IMR-90 (cell line): ENCODE results near the gene PLAAT1. TPM values are rescaled to one million over a fixed set of nuclear protein-coding genes. Genes with fewer than 3 reads are reported as not detected.

ENCODE experiments used
- ATAC-seq: fragments of 200-7000 bp; cut with Tn5 transposase; 2 replicates; pipeline ENCODE4 v1.9.1; 2020; ENCODE audit warnings: low read depth, mild to moderate bottlenecking, moderate library complexity
- BruUV-seq: library from RNA; stranded (reverse); fragments of 400-500 nt; replicated peaks from 2 replicates; lab custom pipeline; 2021; lab: Mats Ljungman, UMichigan
- CTCF ChIA-PET: fragments of 300-600 bp; formaldehyde crosslinking; extraction: SDS; loops from one replicate; lab custom pipeline; 2021; ENCODE audit warnings: antibody characterized with exemption; lab: Yijun Ruan, JAX
- POLR2A ChIA-PET: fragments of 300-600 bp; sonication (Branson Sonifier 250); formaldehyde crosslinking; loops from one replicate; lab custom pipeline; 2022; ENCODE audit warnings: antibody characterized with exemption; ENCODE audit not compliant: unreplicated experiment; lab: Charles Lee
- DNase-seq: peaks from one replicate; pipeline ENCODE4 v3.0.0; 2013
- H2AFZ ChIP-seq: replicated peaks from 2 replicates; pipeline ENCODE3; 2013; ENCODE audit warnings: low read length, mild to moderate bottlenecking; ENCODE audit not compliant: poor library complexity
- H2AK5ac ChIP-seq: 2 replicates; pipeline ENCODE4 v1.6.1; 2013; ENCODE audit warnings: low read depth, low read length, inconsistent platforms
- H2AK9ac ChIP-seq: replicated peaks from 2 replicates; pipeline ENCODE3; 2013; ENCODE audit warnings: mild to moderate bottlenecking, low read depth, low read length, moderate library complexity; ENCODE audit not compliant: poor library complexity
- H2BK120ac ChIP-seq: 2 replicates; pipeline ENCODE4 v1.6.1; 2013; ENCODE audit warnings: low read depth, low read length, inconsistent platforms
- H2BK15ac ChIP-seq: 3 replicates; pipeline ENCODE4 v1.6.1; 2013; ENCODE audit warnings: low read depth, low read length, inconsistent platforms
- H2BK20ac ChIP-seq: 2 replicates; pipeline ENCODE4 v1.6.1; 2013; ENCODE audit warnings: low read depth, mild to moderate bottlenecking, inconsistent platforms, low read length, moderate library complexity
- H2BK5ac ChIP-seq: 2 replicates; pipeline ENCODE4 v1.6.1; 2013; ENCODE audit warnings: mild to moderate bottlenecking, low read depth, low read length, inconsistent platforms; ENCODE audit not compliant: poor library complexity, severe bottlenecking
- H3K14ac ChIP-seq: replicated peaks from 2 replicates; pipeline ENCODE4 v1.6.1; 2013; ENCODE audit warnings: low read depth, low read length, inconsistent platforms
- H3K18ac ChIP-seq: 2 replicates; pipeline ENCODE4 v1.6.1; 2013; ENCODE audit warnings: low read depth, low read length, control low read depth
- H3K23ac ChIP-seq: 2 replicates; pipeline ENCODE4 v1.6.1; 2013; ENCODE audit warnings: low read depth, low read length, inconsistent platforms
- H3K27ac ChIP-seq: 2 replicates; pipeline ENCODE4 v1.5.1; 2013; ENCODE audit warnings: mild to moderate bottlenecking, control low read depth, low read length; ENCODE audit not compliant: insufficient read depth
- H3K27me3 ChIP-seq: 2 replicates; pipeline ENCODE4 v1.6.1; 2013; ENCODE audit warnings: low read length; ENCODE audit not compliant: control insufficient read depth, insufficient read depth
- H3K36me3 ChIP-seq: 2 replicates; pipeline ENCODE4 v1.6.1; 2013; ENCODE audit warnings: low read length, mixed read lengths; ENCODE audit not compliant: control insufficient read depth, insufficient read depth
- H3K4ac ChIP-seq: 2 replicates; pipeline ENCODE4 v1.6.1; 2013; ENCODE audit warnings: low read depth, low read length, inconsistent platforms
- H3K4me1 ChIP-seq: 2 replicates; pipeline ENCODE4 v1.6.1; 2013; ENCODE audit warnings: low read length, mixed read lengths; ENCODE audit not compliant: control insufficient read depth, insufficient read depth
- H3K4me2 ChIP-seq: 2 replicates; pipeline ENCODE4 v1.6.1; 2013; ENCODE audit warnings: low read depth, mild to moderate bottlenecking, control low read depth, low read length, moderate library complexity
- H3K4me3 ChIP-seq: 2 replicates; pipeline ENCODE4 v1.5.1; 2013; ENCODE audit warnings: low read depth, mild to moderate bottlenecking, control low read depth, low read length, moderate library complexity; ENCODE audit not compliant: insufficient read depth
- H3K56ac ChIP-seq: 2 replicates; pipeline ENCODE4 v1.6.1; 2013; ENCODE audit warnings: low read length, inconsistent platforms; ENCODE audit not compliant: insufficient read depth; ENCODE audit errors: extremely low read depth
- H3K79me1 ChIP-seq, 2 experiments: 2 replicates each; pipeline ENCODE4 v1.6.1; 2013; ENCODE audit warnings: low read length in 2 of 2, inconsistent platforms in 1 of 2, low read depth in 1 of 2
- H3K9ac ChIP-seq: 2 replicates; pipeline ENCODE4 v1.6.1; 2013; ENCODE audit warnings: low read depth, low read length, control low read depth
- H3K9me1 ChIP-seq: 2 replicates; pipeline ENCODE4 v1.6.1; 2013; ENCODE audit warnings: low read length, inconsistent platforms; ENCODE audit not compliant: insufficient read depth
- H3K9me3 ChIP-seq: 2 replicates; pipeline ENCODE4 v1.6.1; 2013; ENCODE audit warnings: low read length; ENCODE audit not compliant: control insufficient read depth, insufficient read depth
- H4K20me1 ChIP-seq: 2 replicates; pipeline ENCODE4 v1.6.1; 2013; ENCODE audit warnings: low read length, inconsistent platforms; ENCODE audit not compliant: insufficient read depth
- H4K5ac ChIP-seq: 2 replicates; pipeline ENCODE4 v1.6.1; 2013; ENCODE audit warnings: mild to moderate bottlenecking, low read depth, low read length, control low read depth
- H4K8ac ChIP-seq, 2 experiments: 2 replicates each; pipeline ENCODE4 v1.6.1; 2013; ENCODE audit warnings: low read depth in 2 of 2, low read length in 2 of 2, control low read depth in 1 of 2, inconsistent platforms in 1 of 2
- H4K91ac ChIP-seq: 2 replicates; pipeline ENCODE4 v1.6.1; 2013; ENCODE audit warnings: low read depth, low read length, inconsistent platforms; ENCODE audit not compliant: insufficient read depth
- BHLHE40 ChIP-seq: fragments of 150-350 bp; IDR thresholded peaks from 2 replicates; pipeline ENCODE4 v1.6.1; 2016; ENCODE audit warnings: mild to moderate bottlenecking, low read depth, low read length
- CEBPB ChIP-seq: IDR thresholded peaks from 2 replicates; pipeline ENCODE4 v1.6.1; 2012; ENCODE audit warnings: low read depth, low read length, improper control_type of control experiment
- CHD1 ChIP-seq: IDR thresholded peaks from 2 replicates; pipeline ENCODE4 v1.6.1; 2012; ENCODE audit warnings: low read depth, low read length, improper control_type of control experiment
- CTCF ChIP-seq: conservative IDR thresholded peaks from 2 replicates; pipeline ENCODE4 v1.5.1; 2012; ENCODE audit warnings: mild to moderate bottlenecking, low read depth, low read length, improper control_type of control experiment
- MAFK ChIP-seq: IDR thresholded peaks from 2 replicates; pipeline ENCODE4 v1.6.1; 2012; ENCODE audit warnings: low read depth, low read length, improper control_type of control experiment
- MXI1 ChIP-seq: IDR thresholded peaks from 2 replicates; pipeline ENCODE4 v1.6.1; 2012; ENCODE audit warnings: low read depth, mild to moderate bottlenecking, low read length, moderate library complexity, borderline replicate concordance
- NFE2L2 ChIP-seq: fragments of 150-350 bp; IDR thresholded peaks from 2 replicates; pipeline ENCODE4 v1.6.1; 2016; ENCODE audit warnings: low read depth, mild to moderate bottlenecking, low read length
- POLR2A ChIP-seq: IDR thresholded peaks from 2 replicates; pipeline ENCODE4 v1.6.1; 2012; ENCODE audit warnings: mild to moderate bottlenecking, low read depth, low read length
- SMC3 ChIP-seq: fragments of 150-350 bp; IDR thresholded peaks from 2 replicates; pipeline ENCODE4 v1.6.1; 2016; ENCODE audit warnings: low read depth, mild to moderate bottlenecking, antibody characterized with exemption, low read length, moderate library complexity
- WGBS, 2 experiments: methylation state at CpG; one replicate each; pipeline versions ENCODE4 v1.1.5 to v1.1.7; 2013; ENCODE audit warnings: missing lambda C conversion rate in 2 of 2; ENCODE audit not compliant: insufficient read length in 1 of 2; ENCODE audit errors: extremely low coverage in 2 of 2; 5-methylcytosine and 5-hydroxymethylcytosine counted together
- dilution Hi-C: fragments of 300-500 bp; cut with HindIII; formaldehyde crosslinking; loops from one replicate; pipeline ENCODE4 v1.14.3; 2018; ENCODE audit warnings: low sequenced_read_pairs; ENCODE audit not compliant: unreplicated experiment
- in situ Hi-C: fragments of 300-500 bp; cut with MboI; formaldehyde crosslinking; loops from 3 replicates; pipeline ENCODE4 v1.14.3; 2019; ENCODE audit warnings: low sequenced_read_pairs, inconsistent platforms, mixed read lengths
- intact Hi-C: fragments of 100-400 bp; cut with micrococcal nuclease; formaldehyde crosslinking; loops from 2 replicates; pipeline ENCODE4 v1.10.0; 2022
- polyA plus RNA-seq, 3 experiments: library from polyadenylated mRNA; depleted of rRNA; stranded (reverse); fragments of >200 nt; gene quantifications; 2 replicates each; pipeline ENCODE4 v1.2.3, GENCODE V29; 2012; ENCODE audit warnings: low replicate concordance in 1 of 3
- total RNA-seq: library from RNA; depleted of rRNA; stranded (reverse); fragments of >200 nt; gene quantifications from 2 replicates; pipeline ENCODE4 v1.2.3, GENCODE V29; 2012

Gene PLAAT1
- total and polyA plus RNA-seq, 2 of the 4 experiments (the other 2 are of a cell fraction), result 0.54 to 0.68 TPM

GRCh38 chr3:193236599-193236998, 4.4 kb upstream of the PLAAT1 start:
- H3K4me1 ChIP-seq, result no peaks in the 10 kb centered on the region
- ChIA-PET CTCF (no interaction called here), POLR2A (no interaction called here)
- H2AK9ac ChIP-seq, result no peak overlapping the region
- no peak overlapping the region for H3K4ac ChIP-seq
- H2BK20ac ChIP-seq, result no peak overlapping the region
- no peaks in the 10 kb centered on the region for H3K9me3 ChIP-seq
- H4K8ac ChIP-seq, result no peak overlapping the region
- H3K4me3 ChIP-seq, result no peak overlapping the region
- H2BK120ac ChIP-seq, result no peak overlapping the region
- dilution Hi-C loops, result no loop called here
- H2AK5ac ChIP-seq, result no peak overlapping the region
- ATAC-seq (no peak), DNase-seq (no peak)
- no peak overlapping the region for H3K14ac ChIP-seq
- TF ChIP-seq BHLHE40 (no peak), SMC3 (no peak), POLR2A (no peak), NFE2L2 (no peak), CEBPB (no peak), MXI1 (no peak), CTCF (no peak), CHD1 (no peak), MAFK (no peak)
- no peak overlapping the region for H2BK5ac ChIP-seq
- no peak overlapping the region for H4K91ac ChIP-seq
- WGBS, 2 experiments, result no CpG with 5 or more reads among the region's 4 CpGs
- no peak overlapping the region for H3K4me2 ChIP-seq
- in situ Hi-C loops, result no loop called here
- no peak overlapping the region for H3K18ac ChIP-seq
- BruUV-seq, result no TSS peak
- H2BK15ac ChIP-seq, result no peak overlapping the region
- no peak overlapping the region for H3K23ac ChIP-seq
- no peak overlapping the region for H2AFZ ChIP-seq
- H3K36me3 ChIP-seq, result no peaks in the 10 kb centered on the region
- H3K9ac ChIP-seq, result no peak overlapping the region
- H3K79me1 ChIP-seq, result no peaks in the 10 kb centered on the region
- intact Hi-C loops, result no loop called here
- H3K56ac ChIP-seq, result no peak overlapping the region
- no peaks in the 10 kb centered on the region for H3K27me3 ChIP-seq
- no peaks in the 10 kb centered on the region for H4K20me1 ChIP-seq
- no peaks in the 10 kb centered on the region for H3K9me1 ChIP-seq
- no peak overlapping the region for H4K5ac ChIP-seq
- no peak overlapping the region for H3K27ac ChIP-seq
